ENCODE results near the gene PLK5.

DNA sequence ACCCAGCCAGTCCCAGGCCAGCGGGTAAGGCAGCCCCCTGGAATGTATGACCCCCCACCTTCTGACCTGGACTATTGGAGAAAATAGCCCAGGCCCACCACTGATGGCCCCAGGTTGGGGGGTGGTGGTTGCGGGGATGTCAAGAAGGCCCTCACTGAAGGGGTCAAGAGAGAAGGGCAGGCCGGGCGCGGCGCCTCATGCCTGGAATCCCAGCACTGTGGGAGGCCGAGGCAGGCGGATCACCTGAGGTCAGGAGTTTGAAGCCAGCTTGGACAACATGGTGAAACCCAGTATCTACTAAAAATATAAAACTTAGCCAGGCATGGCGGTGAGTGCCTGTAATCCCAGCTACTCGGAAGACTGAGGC is 9.6 kb upstream of the PLK5 start:
- TF ChIP-seq POLR2A (IDR thresholded peaks at IDR 0.05; ENCODE audit: low read length) (no peak), GATA1 (IDR thresholded peaks at IDR 0.05; ENCODE audit: low read depth, low read length) (no peak)
